Spinal cord (tissue), 10 donors: ENCODE data around the gene LDHAL6B. TPM values are rescaled to one million over a fixed set of nuclear protein-coding genes. Genes with fewer than 3 reads are reported as not detected.
A peak's percentile ranks its signal among the peaks of the same experiment; 100 is the strongest.
"Not testable (repeated sequence)": the region's sequence is repeated elsewhere in the genome, so short reads cannot be mapped to it uniquely, and the experiment has no call there.

Experiments used
- DNase-seq, 6 donors: peaks; one replicate each; pipeline versions ENCODE4 v3.0.0 to v3.0.0-alpha.2; 2013 to 2015; ENCODE audit warnings: low spot score in 6 of 6, low read depth in 4 of 6
- H3K27ac ChIP-seq: one replicate; pipeline ENCODE4 v1.5.1; 2013; ENCODE audit warnings: low read depth, low read length, control low read depth
- H3K27me3 ChIP-seq: one replicate; pipeline ENCODE4 v1.6.1; 2013; ENCODE audit warnings: low read length; ENCODE audit not compliant: control insufficient read depth, insufficient read depth
- H3K36me3 ChIP-seq: one replicate; pipeline ENCODE4 v1.6.1; 2013; ENCODE audit warnings: low read length; ENCODE audit not compliant: control insufficient read depth, insufficient read depth
- H3K4me1 ChIP-seq: one replicate; pipeline ENCODE4 v1.6.1; 2013; ENCODE audit warnings: low read length; ENCODE audit not compliant: control insufficient read depth, insufficient read depth
- H3K4me3 ChIP-seq: one replicate; pipeline ENCODE4 v1.5.1; 2013; ENCODE audit warnings: low read depth, low read length, control low read depth
- H3K9me3 ChIP-seq: one replicate; pipeline ENCODE4 v1.6.1; 2013; ENCODE audit warnings: low read length; ENCODE audit not compliant: control insufficient read depth, insufficient read depth
- WGBS: methylation state at CpG from one replicate; pipeline ENCODE4 v1.1.5; 2013; ENCODE audit warnings: missing lambda C conversion rate; ENCODE audit not compliant: insufficient coverage; 5-methylcytosine and 5-hydroxymethylcytosine counted together
- long read RNA-seq, 4 donors: transcript quantifications; one replicate each; lab custom pipeline, GENCODE V29; 2026
- polyA plus RNA-seq, 2 donors: library from polyadenylated mRNA; unstranded; fragments of 120-200 nt; gene quantifications; one replicate each; pipeline ENCODE4 v1.2.1, GENCODE V29; 2013; ENCODE audit not compliant: insufficient read length in 2 of 2
- total RNA-seq, 2 donors: library from RNA; depleted of rRNA in 1 of 2; stranded (reverse); fragments of 120-200 nt in 1 of 2; fragments of >200 nt in 1 of 2; gene quantifications; one replicate each; pipeline versions ENCODE4 v1.2.3 to v1.2.4, GENCODE V29; 2013 to 2014
- donor health status: healthy.

LDHAL6B gene
- total RNA-seq (not detected), polyA plus RNA-seq (under 1 TPM in 1 of 2 donors, not detected in 1; 0.32 TPM)
- long read RNA-seq, donor 1: 0 reads
- long read RNA-seq, donor 2: 0 reads
- long read RNA-seq, donor 3, partial matches to known transcripts: 0 of 1 reads
- long read RNA-seq, donor 3, other reads (novel, unspliced or antisense): 0 of 1 reads
- long read RNA-seq, donor 4: 0 reads

GRCh38 chr15:59206623-59207183 is at the start of gene LDHAL6B:
LDHAL6B (plus strand) TSS chr15:59206843; CDS start chr15:59206941, 98 bp downstream.
- H3K9me3 ChIP-seq: no peaks in the 10 kb centered on the region
- 90% methylated on average over 29 of the region's 30 CpGs for WGBS
- H3K36me3 ChIP-seq: peaks cover 7% of the 10 kb centered on the region
- H3K4me1 ChIP-seq: no peaks in the 10 kb centered on the region
- no peaks in the 10 kb centered on the region for H3K27me3 ChIP-seq
- H3K27ac ChIP-seq: no peak within 1 kb of the TSS
- no peak for DNase-seq
- H3K4me3 ChIP-seq: no peak within 1 kb of the TSS

- no peak for DNase-seq
- Histone ChIP-seq H3K4me3 (no peak overlapping the region), H3K4me1 (no peaks in the 10 kb centered on the region), H3K9me3 (no peaks in the 10 kb centered on the region), H3K27ac (no peak overlapping the region), H3K27me3 (no peaks in the 10 kb centered on the region), H3K36me3 (peaks cover 14% of the 10 kb centered on the region)
- WGBS: 100% methylated on average over 3 of the region's 5 CpGs
These were observed 49.2 kb upstream of the LDHAL6B start for GRCh38 chr15:59157396-59157795.

- H3K27ac ChIP-seq: no peak overlapping the region
- H3K4me1 ChIP-seq: no peaks in the 10 kb centered on the region
- H3K4me3 ChIP-seq: no peak overlapping the region
- WGBS: 88% methylated on average over 4 of the region's 9 CpGs
- peaks cover 14% of the 10 kb centered on the region for H3K36me3 ChIP-seq
- no peaks in the 10 kb centered on the region for H3K27me3 ChIP-seq
- DNase-seq: peak in 1 of 6 donors; percentile 67
- no peaks in the 10 kb centered on the region for H3K9me3 ChIP-seq
These were observed 48.6 kb upstream of the LDHAL6B start for GRCh38 chr15:59157840-59158700.

- Histone ChIP-seq H3K9me3 (no peaks in the 10 kb centered on the region), H3K27me3 (no peaks in the 10 kb centered on the region), H3K4me3 (no peak overlapping the region), H3K36me3 (peaks cover 10% of the 10 kb centered on the region), H3K27ac (no peak overlapping the region), H3K4me1 (no peaks in the 10 kb centered on the region)
- DNase-seq: no peak
- WGBS: 90% methylated on average over 6 of the region's 7 CpGs
These were observed 48.0 kb upstream of the LDHAL6B start for GRCh38 chr15:59158701-59159034.

GRCh38 chr15:59159210-59159609 is 47.4 kb upstream of the LDHAL6B start:
- 95% methylated on average over 9 of the region's 9 CpGs for WGBS

GRCh38 chr15:59160880-59161593 is 45.6 kb upstream of the LDHAL6B start:
- DNase-seq: peak in 2 of 6 donors; percentile 38 to 80
- Histone ChIP-seq H3K4me1 (no peaks in the 10 kb centered on the region), H3K36me3 (peaks cover 10% of the 10 kb centered on the region), H3K27me3 (no peaks in the 10 kb centered on the region), H3K27ac (no peak overlapping the region), H3K9me3 (no peaks in the 10 kb centered on the region), H3K4me3 (no peak overlapping the region)
- 82% methylated on average over 23 of the region's 23 CpGs for WGBS

More at GRCh38 chr15:59159210-59159609, 47.4 kb upstream of the LDHAL6B start:
- H3K27ac ChIP-seq: no peak overlapping the region
- H3K36me3 ChIP-seq: peaks cover 8% of the 10 kb centered on the region
- H3K27me3 ChIP-seq: no peaks in the 10 kb centered on the region
- no peaks in the 10 kb centered on the region for H3K9me3 ChIP-seq
- H3K4me3 ChIP-seq: no peak overlapping the region
- no peak for DNase-seq
- no peaks in the 10 kb centered on the region for H3K4me1 ChIP-seq

GRCh38 chr15:59162080-59162479 is 44.6 kb upstream of the LDHAL6B start:
- not testable (repeated sequence) for H3K27me3 ChIP-seq, H3K4me3 ChIP-seq, H3K9me3 ChIP-seq, H3K4me1 ChIP-seq, DNase-seq, H3K27ac ChIP-seq
- H3K36me3 ChIP-seq: peaks cover 10% of the 10 kb centered on the region
- 100% methylated on average over 2 of the region's 8 CpGs for WGBS

GRCh38 chr15:59165726-59166125 is 40.9 kb upstream of the LDHAL6B start:
- Histone ChIP-seq H3K9me3 (no peaks in the 10 kb centered on the region), H3K27me3 (no peaks in the 10 kb centered on the region), H3K36me3 (peaks cover 6% of the 10 kb centered on the region), H3K27ac (no peak overlapping the region), H3K4me3 (no peak overlapping the region), H3K4me1 (peaks cover 10% of the 10 kb centered on the region)
- DNase-seq: no peak
- WGBS: 89% methylated on average over 2 of the region's 3 CpGs

GRCh38 chr15:59166166-59166565 is 40.5 kb upstream of the LDHAL6B start:
- 50% methylated on average over 2 of the region's 4 CpGs for WGBS
- Histone ChIP-seq H3K36me3 (peaks cover 2% of the 10 kb centered on the region), H3K9me3 (no peaks in the 10 kb centered on the region), H3K27ac (no peak overlapping the region), H3K27me3 (no peaks in the 10 kb centered on the region), H3K4me3 (no peak overlapping the region), H3K4me1 (peaks cover 14% of the 10 kb centered on the region)
- no peak for DNase-seq
